IMR-90 (cell line): ENCODE measurements around the gene SERF2.

Experiments
- BHLHE40 ChIP-seq: fragments of 150-350 bp; IDR thresholded peaks from 2 replicates; pipeline ENCODE4 v1.6.1; 2016; ENCODE audit warnings: mild to moderate bottlenecking, low read depth, low read length
- CEBPB ChIP-seq: IDR thresholded peaks from 2 replicates; pipeline ENCODE4 v1.6.1; 2012; ENCODE audit warnings: low read depth, low read length, improper control_type of control experiment
- MAZ ChIP-seq: IDR thresholded peaks from 2 replicates; pipeline ENCODE4 v1.6.1; 2012; ENCODE audit warnings: low read depth, mild to moderate bottlenecking, low read length, improper control_type of control experiment, moderate library complexity, borderline replicate concordance
- NFE2L2 ChIP-seq: fragments of 150-350 bp; IDR thresholded peaks from 2 replicates; pipeline ENCODE4 v1.6.1; 2016; ENCODE audit warnings: low read depth, mild to moderate bottlenecking, low read length
- POLR2A ChIP-seq: IDR thresholded peaks from 2 replicates; pipeline ENCODE4 v1.6.1; 2012; ENCODE audit warnings: mild to moderate bottlenecking, low read depth, low read length
- RAD21 ChIP-seq: IDR thresholded peaks from 2 replicates; pipeline ENCODE4 v1.6.1; 2012; ENCODE audit warnings: low read length, improper control_type of control experiment
- SMC3 ChIP-seq: fragments of 150-350 bp; IDR thresholded peaks from 2 replicates; pipeline ENCODE4 v1.6.1; 2016; ENCODE audit warnings: low read depth, mild to moderate bottlenecking, antibody characterized with exemption, low read length, moderate library complexity
- TF ChIP-seq, protein P1 (sequence below): conservative IDR thresholded peaks from 2 replicates; pipeline ENCODE4 v1.5.1; 2012; ENCODE audit warnings: mild to moderate bottlenecking, low read depth, low read length, improper control_type of control experiment
- TF ChIP-seq, protein P2 (sequence below): fragments of 150-350 bp; IDR thresholded peaks from 2 replicates; pipeline ENCODE4 v1.6.1; 2017; ENCODE audit warnings: mild to moderate bottlenecking, antibody characterized with exemption, low read length, low read depth

- no peak for TF ChIP-seq NFE2L2
- TF ChIP-seq, protein P1, sequence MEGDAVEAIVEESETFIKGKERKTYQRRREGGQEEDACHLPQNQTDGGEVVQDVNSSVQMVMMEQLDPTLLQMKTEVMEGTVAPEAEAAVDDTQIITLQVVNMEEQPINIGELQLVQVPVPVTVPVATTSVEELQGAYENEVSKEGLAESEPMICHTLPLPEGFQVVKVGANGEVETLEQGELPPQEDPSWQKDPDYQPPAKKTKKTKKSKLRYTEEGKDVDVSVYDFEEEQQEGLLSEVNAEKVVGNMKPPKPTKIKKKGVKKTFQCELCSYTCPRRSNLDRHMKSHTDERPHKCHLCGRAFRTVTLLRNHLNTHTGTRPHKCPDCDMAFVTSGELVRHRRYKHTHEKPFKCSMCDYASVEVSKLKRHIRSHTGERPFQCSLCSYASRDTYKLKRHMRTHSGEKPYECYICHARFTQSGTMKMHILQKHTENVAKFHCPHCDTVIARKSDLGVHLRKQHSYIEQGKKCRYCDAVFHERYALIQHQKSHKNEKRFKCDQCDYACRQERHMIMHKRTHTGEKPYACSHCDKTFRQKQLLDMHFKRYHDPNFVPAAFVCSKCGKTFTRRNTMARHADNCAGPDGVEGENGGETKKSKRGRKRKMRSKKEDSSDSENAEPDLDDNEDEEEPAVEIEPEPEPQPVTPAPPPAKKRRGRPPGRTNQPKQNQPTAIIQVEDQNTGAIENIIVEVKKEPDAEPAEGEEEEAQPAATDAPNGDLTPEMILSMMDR: no peak
- TF ChIP-seq POLR2A: no peak
- TF ChIP-seq CEBPB: no peak
- TF ChIP-seq, protein P2, sequence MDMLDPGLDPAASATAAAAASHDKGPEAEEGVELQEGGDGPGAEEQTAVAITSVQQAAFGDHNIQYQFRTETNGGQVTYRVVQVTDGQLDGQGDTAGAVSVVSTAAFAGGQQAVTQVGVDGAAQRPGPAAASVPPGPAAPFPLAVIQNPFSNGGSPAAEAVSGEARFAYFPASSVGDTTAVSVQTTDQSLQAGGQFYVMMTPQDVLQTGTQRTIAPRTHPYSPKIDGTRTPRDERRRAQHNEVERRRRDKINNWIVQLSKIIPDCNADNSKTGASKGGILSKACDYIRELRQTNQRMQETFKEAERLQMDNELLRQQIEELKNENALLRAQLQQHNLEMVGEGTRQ: no peak
- no peak for TF ChIP-seq BHLHE40
- TF ChIP-seq MAZ: no peak
- no peak for TF ChIP-seq SMC3
- TF ChIP-seq RAD21: no peak
Measured at GRCh38 chr15:43771816-43772215, 20.3 kb upstream of the SERF2 start.
